ENCODE results near the gene BLVRB.

- TF ChIP-seq SMAD1 (IDR thresholded peaks at IDR 0.05; ENCODE audit: low read depth, low read length, partially characterized antibody), result no peak
- no peak for TF ChIP-seq ATF2 (CRISPR knock-in tag; IDR thresholded peaks at IDR 0.05)
- TF ChIP-seq MTA2 (IDR thresholded peaks at IDR 0.05; ENCODE audit: low read depth), result no peak
- TF ChIP-seq POU5F1 (IDR thresholded peaks at IDR 0.05; ENCODE audit: borderline replicate concordance, low read depth, low read length, partially characterized antibody), result no peak
- TF ChIP-seq CTCF (IDR thresholded peaks at IDR 0.05 in 2 of 3, conservative IDR thresholded peaks at IDR 0.05 in 1 of 3; ENCODE audit: insufficient read depth in 2 of 3, low read depth in 1 of 3, low read length in 3 of 3), result no peak
- no peak for TF ChIP-seq TBP (optimal IDR thresholded peaks at IDR 0.05; ENCODE audit: low read depth, low read length)
- no peak for TF ChIP-seq SP1 (CRISPR knock-in tag; IDR thresholded peaks at IDR 0.05)
- no peak for TF ChIP-seq RCOR1 (IDR thresholded peaks at IDR 0.05; ENCODE audit: borderline replicate concordance in 1 of 2, low read depth in 2 of 2, low read length in 2 of 2)
- TF ChIP-seq RBM15 (IDR thresholded peaks at IDR 0.05; ENCODE audit: insufficient read depth, low read length), result no peak
- TF ChIP-seq JUNB (CRISPR knock-in tag; conservative IDR thresholded peaks at IDR 0.05), result no peak
These were observed 45.1 kb downstream of the BLVRB start for GRCh38 chr19:40420451-40420765.

Data from K562 (cell line).